Fibroblast of lung (primary cell): Measurements from ENCODE around the gene SYT8. TPM values are rescaled to one million over a fixed set of nuclear protein-coding genes. Genes with fewer than 3 reads are reported as not detected.

Experiments used
- DNase-seq, 2 donors: peaks; one replicate each; pipeline versions ENCODE4 v3.0.0 to v3.0.0-alpha.2; 2010; ENCODE audit warnings: low read depth in 2 of 2
- H2AFZ ChIP-seq: 2 replicates; pipeline ENCODE4 v1.5.1; 2012; ENCODE audit warnings: low read length, control low read depth, inconsistent platforms
- H3K27ac ChIP-seq: 2 replicates; pipeline ENCODE4 v1.5.1; 2011; ENCODE audit warnings: low read length, control low read depth; ENCODE audit not compliant: insufficient read depth
- H3K27me3 ChIP-seq: 2 replicates; pipeline ENCODE4 v1.5.1; 2011; ENCODE audit warnings: mild to moderate bottlenecking, low read length; ENCODE audit not compliant: control insufficient read depth, insufficient read depth
- H3K36me3 ChIP-seq: 2 replicates; pipeline ENCODE4 v1.5.1; 2011; ENCODE audit warnings: low read length; ENCODE audit not compliant: control insufficient read depth, insufficient read depth
- H3K4me1 ChIP-seq: 2 replicates; pipeline ENCODE4 v1.5.1; 2011; ENCODE audit warnings: low read length; ENCODE audit not compliant: control insufficient read depth, insufficient read depth; ENCODE audit errors: extremely low read depth
- H3K4me2 ChIP-seq: 2 replicates; pipeline ENCODE4 v1.5.1; 2011; ENCODE audit warnings: low read length, control low read depth; ENCODE audit not compliant: insufficient read depth; ENCODE audit errors: extremely low read depth
- H3K4me3 ChIP-seq, 4 experiments: fragments of 200-600 bp in 1 of 4; sonication (generic) in 1 of 4; replicated peaks in 1 of 4; 2 replicates each; pipeline ENCODE4 v1.5.1; 2011 to 2016; ENCODE audit warnings: low read length in 4 of 4, low read depth in 3 of 4, mild to moderate bottlenecking in 3 of 4, control low read depth in 2 of 4, inconsistent platforms in 1 of 4, mixed read lengths in 1 of 4; ENCODE audit not compliant: insufficient read depth in 1 of 4; ENCODE audit errors: control extremely low read depth in 1 of 4
- H3K79me2 ChIP-seq: 2 replicates; pipeline ENCODE4 v1.5.1; 2012; ENCODE audit warnings: mild to moderate bottlenecking, low read length, inconsistent platforms; ENCODE audit not compliant: control insufficient read depth, insufficient read depth
- H3K9ac ChIP-seq: 2 replicates; pipeline ENCODE4 v1.5.1; 2011; ENCODE audit warnings: mild to moderate bottlenecking, low read length, control low read depth; ENCODE audit not compliant: insufficient read depth
- H3K9me3 ChIP-seq: 2 replicates; pipeline ENCODE4 v1.5.1; 2012; ENCODE audit warnings: low read depth, low read length; ENCODE audit not compliant: control insufficient read depth, insufficient read depth
- H4K20me1 ChIP-seq: 2 replicates; pipeline ENCODE4 v1.5.1; 2011; ENCODE audit warnings: low read length; ENCODE audit not compliant: control insufficient read depth, insufficient read depth; ENCODE audit errors: extremely low read depth
- CTCF ChIP-seq, 2 donors: IDR thresholded peaks in 1 of 2; conservative IDR thresholded peaks in 1 of 2; 1 replicate in 1 of 2; 2 replicates in 1 of 2; pipeline ENCODE4 v1.5.1; 2011 to 2012; ENCODE audit warnings: low read length in 2 of 2, control low read depth in 1 of 2, inconsistent platforms in 1 of 2, low read depth in 1 of 2, mild to moderate bottlenecking in 1 of 2
- EZH2 ChIP-seq: IDR thresholded peaks from 2 replicates; pipeline ENCODE4 v1.5.1; 2012; ENCODE audit warnings: low read length, control low read depth, mild to moderate bottlenecking; ENCODE audit errors: missing control alignments
- polyA plus RNA-seq, 2 donors: library from polyadenylated mRNA; depleted of rRNA in 1 of 2; stranded (reverse) in 1 of 2; unstranded in 1 of 2; fragments of >200 nt; gene quantifications; 2 replicates each; pipeline ENCODE4 v1.2.1, GENCODE V29; 2011 to 2012; ENCODE audit warnings: missing spikeins in 1 of 2
- total RNA-seq: library from RNA; depleted of rRNA; stranded (reverse); fragments of >200 nt; gene quantifications from 2 replicates; pipeline ENCODE4 v1.2.1, GENCODE V29; 2014

SYT8 gene
- total and polyA plus RNA-seq, 2 donors (not counting 1 experiment from before 2014, with no cell fraction given) = not detected

DNA sequence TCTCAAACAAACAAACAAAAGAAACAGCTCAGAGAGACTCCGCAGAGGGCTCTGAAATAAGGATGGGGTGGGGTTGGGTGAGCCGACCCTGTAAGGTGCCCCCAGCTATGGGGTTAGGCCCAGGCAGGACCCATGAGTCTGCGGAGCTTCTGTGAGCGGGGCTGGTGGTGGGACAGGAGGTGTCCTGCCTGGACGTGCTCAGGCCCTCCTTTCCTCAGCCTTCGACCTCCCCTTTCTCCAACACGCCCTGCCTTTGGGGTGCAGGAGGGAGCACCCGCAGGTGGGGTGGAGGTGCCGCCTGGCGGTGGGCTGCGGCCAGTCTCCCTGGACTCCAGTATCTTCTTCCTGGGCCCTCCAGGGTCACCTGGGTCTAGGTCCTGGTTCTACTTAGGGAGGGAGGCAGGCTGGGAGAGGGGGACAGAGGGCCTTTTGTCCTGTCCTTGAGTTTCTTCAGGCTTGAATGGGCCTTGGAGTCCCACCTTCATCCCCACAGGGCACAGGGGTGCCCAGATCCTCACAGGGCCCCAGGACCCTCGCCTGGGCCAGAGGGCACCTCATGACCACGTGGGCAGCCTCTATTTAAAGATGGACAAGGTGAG is 44.7 kb downstream of the SYT8 start:
- Histone ChIP-seq H3K27me3 (no peaks in the 10 kb centered on the region), H3K9ac (no peak overlapping the region), H4K20me1 (no peaks in the 10 kb centered on the region), H3K4me2 (no peak overlapping the region), H3K9me3 (no peaks in the 10 kb centered on the region), H3K27ac (no peak overlapping the region), H3K79me2 (no peaks in the 10 kb centered on the region), H2AFZ (no peak overlapping the region), H3K36me3 (no peaks in the 10 kb centered on the region), H3K4me3 (no peak overlapping the region), H3K4me1 (no peaks in the 10 kb centered on the region)
- no peak for DNase-seq
- TF ChIP-seq CTCF (conservative IDR thresholded peaks at IDR 0.05 in 1 of 2, IDR thresholded peaks at IDR 0.05 in 1 of 2; ENCODE audit: low read depth in 1 of 2, low read length in 2 of 2) (no peak), EZH2 (no peak)

GRCh38 chr11:1879941-1880720 is 45.3 kb downstream of the SYT8 start:
- Histone ChIP-seq H4K20me1 (no peaks in the 10 kb centered on the region), H3K79me2 (no peaks in the 10 kb centered on the region), H3K9me3 (no peaks in the 10 kb centered on the region), H3K4me3 (no peak overlapping the region), H3K36me3 (no peaks in the 10 kb centered on the region), H3K9ac (no peak overlapping the region), H2AFZ (no peak overlapping the region), H3K27ac (no peak overlapping the region), H3K4me2 (no peak overlapping the region), H3K4me1 (no peaks in the 10 kb centered on the region), H3K27me3 (no peaks in the 10 kb centered on the region)
- peak; percentile 28 to 34 for DNase-seq
- TF ChIP-seq EZH2 = no peak
- TF ChIP-seq CTCF (conservative IDR thresholded peaks at IDR 0.05 in 1 of 2, IDR thresholded peaks at IDR 0.05 in 1 of 2; ENCODE audit: low read depth in 1 of 2, low read length in 2 of 2) = no peak

GRCh38 chr11:1880746-1881441 is 46.1 kb downstream of the SYT8 start:
- Histone ChIP-seq H3K9ac (no peak overlapping the region), H3K27me3 (peaks cover 5% of the 10 kb centered on the region), H3K36me3 (no peaks in the 10 kb centered on the region), H3K4me2 (no peak overlapping the region), H3K4me1 (no peaks in the 10 kb centered on the region), H2AFZ (no peak overlapping the region), H3K79me2 (no peaks in the 10 kb centered on the region), H3K4me3 (no peak overlapping the region), H3K9me3 (no peaks in the 10 kb centered on the region), H4K20me1 (no peaks in the 10 kb centered on the region), H3K27ac (no peak overlapping the region)
- TF ChIP-seq CTCF (conservative IDR thresholded peaks at IDR 0.05 in 1 of 2, IDR thresholded peaks at IDR 0.05 in 1 of 2; ENCODE audit: low read depth in 1 of 2, low read length in 2 of 2) (no peak), EZH2 (no peak)
- no peak for DNase-seq
